ENCODE measurements around the gene RND3. TPM values are rescaled to one million over a fixed set of nuclear protein-coding genes. Genes with fewer than 3 reads are reported as not detected.

Gene RND3
- total RNA-seq, 1 donor from 2014 or later: 63.5 TPM

- DNase-seq (ENCODE audit: low spot score): no peak
These were observed 45.7 kb downstream of the RND3 start for GRCh38 chr2:150441784-150442183.

GRCh38 chr2:150441226-150441625, 46.2 kb downstream of the RND3 start:
- no peak for DNase-seq (ENCODE audit: low spot score)

DNA sequence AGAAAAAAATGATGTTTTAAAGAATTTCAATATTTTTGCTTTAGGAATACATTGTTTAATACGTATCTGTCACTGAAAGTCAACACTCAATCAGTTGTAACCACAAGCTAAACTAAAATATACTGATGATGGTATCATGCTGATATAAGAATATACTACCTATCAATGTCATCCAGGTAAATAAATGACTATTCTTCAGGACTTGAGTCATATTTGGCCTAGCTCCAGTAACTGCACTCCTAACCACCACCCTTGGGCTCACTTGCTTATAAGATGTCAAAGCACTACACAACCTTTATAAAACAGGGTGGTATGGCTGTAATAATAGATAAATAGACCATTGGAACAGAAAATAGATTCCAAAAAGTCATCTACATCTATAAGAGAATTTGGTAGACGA, 48.8 kb downstream of the RND3 start:
- no peak for DNase-seq (ENCODE audit: low spot score)

GRCh38 chr2:150438041-150438440, 49.4 kb downstream of the RND3 start:
- no peak for DNase-seq (ENCODE audit: low spot score)

DNA sequence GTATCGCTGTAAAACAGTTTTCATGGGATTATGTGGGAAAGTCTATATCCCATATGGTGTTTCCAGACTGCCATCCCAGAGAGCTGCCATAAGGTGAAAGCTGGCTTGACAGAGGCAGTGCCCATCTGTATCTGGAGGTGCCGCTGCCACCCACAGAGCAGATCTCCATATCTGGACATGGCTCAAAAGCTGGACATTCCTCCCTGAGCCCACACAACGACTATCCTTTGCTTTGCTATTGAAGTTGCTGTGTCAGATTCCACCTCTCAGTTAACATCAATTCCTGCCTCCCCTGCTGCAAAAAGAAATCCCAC, 55.2 kb downstream of the RND3 start:
- DNase-seq (ENCODE audit: low spot score): no peak

GRCh38 chr2:150431561-150432311, 55.7 kb downstream of the RND3 start:
- DNase-seq (ENCODE audit: low spot score): no peak

DNA sequence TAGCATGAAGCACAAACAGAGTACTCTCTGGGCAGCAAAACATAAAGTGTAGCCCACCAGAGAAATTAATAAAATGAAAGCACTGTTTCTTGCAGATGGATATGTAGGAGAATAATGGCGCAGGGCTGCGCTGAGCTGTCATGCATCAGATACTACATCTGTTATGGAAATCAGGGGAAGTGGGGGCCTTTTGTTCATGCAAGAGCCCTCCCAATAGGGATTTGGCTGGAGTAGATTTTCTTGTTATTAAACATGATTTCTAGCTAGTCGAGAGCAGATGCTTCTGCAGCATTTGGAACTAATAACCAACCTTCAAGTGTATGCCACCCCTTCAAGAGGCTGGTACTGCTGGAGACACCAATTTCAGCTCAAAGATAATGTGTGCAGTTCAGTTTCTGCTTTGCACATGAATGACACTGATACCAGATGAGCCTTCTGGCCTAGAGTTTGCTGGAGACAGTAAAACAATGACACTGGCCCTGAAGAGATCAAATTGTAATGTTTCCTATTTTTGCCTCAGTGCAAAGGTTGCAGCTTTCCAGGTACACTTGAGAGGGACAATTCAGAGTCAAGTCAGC, 58.0 kb downstream of the RND3 start:
- no peak for DNase-seq (ENCODE audit: low spot score)

- no peak for DNase-seq (ENCODE audit: low spot score)
These were observed 58.8 kb downstream of the RND3 start for GRCh38 chr2:150428641-150429040.

DNA sequence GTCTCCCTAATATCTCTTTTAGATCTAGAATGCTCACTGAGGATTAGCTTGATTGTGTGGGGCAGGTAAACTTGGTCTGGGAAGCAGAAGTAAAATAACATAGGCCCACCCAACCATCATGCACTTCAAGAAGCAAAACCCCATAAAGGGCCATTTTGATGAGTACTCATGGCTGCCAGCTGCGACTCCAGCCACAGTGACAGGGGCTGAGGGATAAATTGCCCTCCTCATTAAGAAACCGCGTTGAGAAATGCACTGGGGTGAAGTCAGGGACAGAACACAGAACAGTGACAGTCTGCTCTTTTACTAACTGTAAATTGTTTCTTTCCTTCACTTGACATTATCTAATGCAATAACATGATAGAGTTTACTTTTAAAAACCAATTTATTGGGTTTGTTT, 60.2 kb downstream of the RND3 start:
- no peak for DNase-seq (ENCODE audit: low spot score)

DNA sequence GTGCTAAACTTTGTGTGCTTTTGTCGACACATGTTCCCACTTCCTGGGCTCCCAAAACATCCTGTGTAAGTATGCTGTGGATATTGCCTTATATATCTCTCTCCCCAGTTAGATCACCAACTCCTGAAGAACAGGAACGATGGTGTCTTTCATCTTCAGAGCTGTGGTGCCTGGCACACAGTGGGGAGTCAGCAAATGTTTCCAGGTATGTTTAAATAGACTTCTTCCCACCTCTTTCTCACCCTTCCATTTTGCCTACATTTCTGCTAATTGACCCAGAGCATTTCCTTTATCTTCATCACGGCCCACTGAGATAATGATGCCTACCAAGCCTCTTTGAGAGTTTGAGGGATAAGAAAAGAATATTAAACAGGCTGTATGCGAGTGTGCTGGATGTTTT, 60.7 kb downstream of the RND3 start:
- no peak for DNase-seq (ENCODE audit: low spot score)

GRCh38 chr2:150426315-150426714, 61.2 kb downstream of the RND3 start:
- no peak for DNase-seq (ENCODE audit: low spot score)

DNA sequence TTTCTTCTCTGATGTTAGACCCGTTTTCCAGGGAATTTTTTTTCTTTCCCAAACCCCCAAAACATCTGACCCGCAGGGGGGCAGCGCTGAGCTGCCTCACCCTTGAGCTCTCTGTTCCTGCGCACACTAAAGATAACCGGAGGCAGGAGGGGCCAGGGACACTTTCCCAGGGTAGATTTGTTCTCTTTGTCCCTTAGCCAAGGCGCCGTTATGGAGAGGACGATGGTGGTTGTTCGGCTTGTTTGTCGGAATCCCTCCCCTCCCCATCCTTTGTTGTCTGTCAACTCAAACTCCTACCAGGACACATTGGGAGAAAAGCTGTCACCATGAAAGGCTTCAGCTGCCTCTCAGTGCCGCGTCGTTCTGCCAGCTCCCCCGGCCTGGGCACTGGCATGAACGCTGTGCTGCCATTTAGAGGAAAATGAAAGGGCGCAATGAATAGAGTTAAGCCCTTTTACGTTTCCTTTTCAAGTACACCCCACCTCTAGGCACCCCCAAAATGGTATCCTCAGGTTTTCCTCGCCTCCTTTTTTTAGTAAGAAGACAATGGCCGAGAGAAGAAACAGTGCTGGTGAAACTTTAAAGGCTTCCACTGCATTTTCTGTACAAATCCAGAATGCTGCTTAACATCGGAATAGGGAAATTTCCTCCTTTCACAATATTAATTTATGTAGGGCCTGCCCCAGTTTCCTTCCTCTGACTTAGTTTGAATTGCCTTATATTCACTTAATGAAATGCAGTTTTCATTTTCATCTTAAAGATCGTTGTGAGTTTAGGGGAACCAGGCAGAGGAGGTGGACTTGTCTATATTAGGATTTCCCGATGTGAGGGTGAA, 62.1 kb downstream of the RND3 start:
- no peak for DNase-seq (ENCODE audit: low spot score)

DNA sequence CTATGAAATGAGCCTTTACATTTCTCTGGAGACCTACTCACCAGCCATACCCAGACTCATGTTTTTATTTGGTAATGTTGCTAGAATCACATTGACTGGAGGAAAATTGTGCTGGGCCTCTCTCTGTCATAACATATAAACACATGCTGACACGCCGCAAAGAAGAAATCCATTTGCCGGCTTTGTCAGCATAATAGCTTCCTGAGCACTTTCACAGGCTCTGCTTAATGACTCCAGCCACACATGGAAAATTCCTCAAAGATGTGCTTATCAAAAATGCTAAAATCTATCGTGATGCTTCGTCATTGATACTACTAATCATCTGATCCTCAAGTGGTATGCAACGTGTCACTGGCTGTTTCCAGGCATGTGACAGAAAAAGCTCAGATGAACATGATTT, 63.1 kb downstream of the RND3 start:
- DNase-seq (ENCODE audit: low spot score): no peak

- no peak for DNase-seq (ENCODE audit: low spot score)
These were observed 66.3 kb downstream of the RND3 start for GRCh38 chr2:150421126-150421651.

- DNase-seq (ENCODE audit: low spot score): no peak
These were observed 68.6 kb downstream of the RND3 start for GRCh38 chr2:150418916-150419315.

All from ureter (tissue), 1 donor.